ACC112 (cell line): ENCODE measurements around the gene VDAC1.
A peak's percentile ranks its signal among the peaks of the same experiment; 100 is the strongest.

Experiments
- H2AFZ ChIP-seq: fragments of 200-600 bp; sonication (generic); one replicate; pipeline ENCODE4 v1.6.0; 2017; ENCODE audit warnings: antibody characterized with exemption, low read length; ENCODE audit not compliant: unreplicated experiment
- H3K27ac ChIP-seq: fragments of 200-600 bp; sonication (generic); 2 replicates; pipeline ENCODE4 v1.5.1; 2014; ENCODE audit warnings: low read depth, mild to moderate bottlenecking, antibody characterized with exemption, low read length, moderate library complexity
- H3K27me3 ChIP-seq: fragments of 200-600 bp; sonication (generic); 2 replicates; pipeline ENCODE4 v1.6.1; 2014; ENCODE audit warnings: mild to moderate bottlenecking, antibody characterized with exemption, low read length, moderate library complexity, mixed read lengths; ENCODE audit not compliant: insufficient read depth
- H3K36me3 ChIP-seq: fragments of 200-600 bp; sonication (generic); 2 replicates; pipeline ENCODE4 v1.6.1; 2016; ENCODE audit warnings: mild to moderate bottlenecking, antibody characterized with exemption, low read length, moderate library complexity, mixed read lengths; ENCODE audit not compliant: insufficient read depth
- H3K4me1 ChIP-seq: fragments of 200-600 bp; sonication (generic); one replicate; pipeline ENCODE4 v1.6.1; 2016; ENCODE audit warnings: low read length, mixed read lengths; ENCODE audit not compliant: insufficient read depth, unreplicated experiment, control insufficient read depth
- H3K4me3 ChIP-seq: fragments of 200-600 bp; sonication (generic); 2 replicates; pipeline ENCODE4 v1.5.1; 2014; ENCODE audit warnings: mild to moderate bottlenecking, low read depth, low read length
- H3K79me2 ChIP-seq: fragments of 200-600 bp; sonication (generic); one replicate; pipeline ENCODE4 v1.6.0; 2016; ENCODE audit warnings: low read length; ENCODE audit not compliant: control insufficient read depth, unreplicated experiment, insufficient read depth

The VDAC1 gene

DNA sequence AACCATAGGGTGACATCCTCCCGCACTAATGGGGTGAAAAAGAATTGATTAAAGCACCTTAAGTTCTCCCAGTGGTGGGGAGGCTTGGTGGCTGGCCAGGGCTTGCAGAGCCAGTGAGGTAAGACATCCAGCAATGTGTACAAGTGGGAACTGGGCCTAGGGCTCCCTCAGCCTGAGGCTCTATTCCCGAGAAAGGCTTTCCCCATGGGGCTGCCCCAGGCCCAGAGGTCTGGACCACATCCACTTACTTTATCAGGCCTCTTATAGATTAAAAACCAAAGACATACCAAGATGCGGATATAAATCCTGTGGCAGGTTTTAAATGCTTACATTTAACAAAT is 71.6 kb downstream of the VDAC1 start:
- no peaks in the 10 kb centered on the region for H3K27me3 ChIP-seq
- no peak overlapping the region for H2AFZ ChIP-seq
- peaks cover 13% of the 10 kb centered on the region for H3K4me1 ChIP-seq
- no peak overlapping the region for H3K27ac ChIP-seq
- H3K79me2 ChIP-seq = no peaks in the 10 kb centered on the region
- H3K36me3 ChIP-seq = no peaks in the 10 kb centered on the region
- no peak overlapping the region for H3K4me3 ChIP-seq

DNA sequence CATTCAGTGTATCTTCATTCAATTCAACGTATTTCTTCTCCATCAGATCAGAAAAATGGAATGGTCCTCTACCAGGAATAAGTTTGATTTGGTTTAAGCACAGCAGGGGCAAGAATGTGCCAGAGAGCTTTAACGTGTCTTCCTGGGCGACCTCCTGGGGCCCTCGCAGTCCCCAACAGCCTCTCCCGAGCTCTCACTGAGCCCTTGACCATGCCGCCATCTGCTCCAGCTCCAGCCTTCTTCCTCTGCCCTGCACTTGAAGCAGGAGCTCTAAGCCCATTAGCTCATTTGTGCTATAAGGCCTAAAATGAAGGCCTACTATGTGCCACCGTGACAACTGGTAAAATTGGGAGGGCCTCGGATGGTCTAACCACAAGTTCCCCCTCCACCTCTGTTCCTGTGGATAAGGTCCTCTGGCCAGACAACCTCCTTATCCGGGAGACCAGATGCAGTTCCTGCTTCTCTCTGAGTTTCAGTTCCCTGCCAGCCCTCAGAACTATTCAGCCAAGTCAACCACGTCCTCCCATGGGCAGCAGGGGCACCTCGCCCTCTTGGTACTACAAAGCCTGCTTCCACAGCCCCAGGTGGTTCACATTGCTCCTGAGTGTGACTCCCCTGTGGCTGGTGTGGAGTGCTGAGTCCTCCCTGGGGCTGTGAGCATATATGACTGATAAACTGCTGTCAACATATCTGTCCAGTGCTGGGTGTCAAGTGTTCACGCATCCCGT is 72.2 kb downstream of the VDAC1 start:
- no peak overlapping the region for H3K4me3 ChIP-seq

DNA sequence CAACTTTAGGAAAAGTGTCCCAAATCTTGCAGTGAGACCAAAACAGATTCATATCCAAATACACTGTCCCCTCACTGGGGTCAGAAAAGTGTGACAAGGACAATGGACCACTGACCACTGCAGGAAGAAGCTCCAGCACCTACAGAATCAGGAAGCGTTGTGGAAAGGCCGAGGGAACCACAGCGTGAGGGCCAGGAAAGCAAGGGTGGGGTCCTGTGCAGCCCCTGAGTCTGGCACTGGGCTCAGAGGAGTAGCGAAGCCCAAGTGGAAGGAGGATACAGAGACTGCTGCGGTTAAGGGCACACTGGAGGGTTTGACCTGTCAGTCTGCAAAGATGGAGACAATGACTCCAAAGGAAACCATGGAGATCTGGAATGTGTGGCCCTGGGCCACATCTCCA is 73.2 kb downstream of the VDAC1 start:
- H2AFZ ChIP-seq = no peak overlapping the region
- no peaks in the 10 kb centered on the region for H3K79me2 ChIP-seq
- H3K4me1 ChIP-seq = peaks cover 13% of the 10 kb centered on the region
- H3K27ac ChIP-seq = no peak overlapping the region
- H3K27me3 ChIP-seq = no peaks in the 10 kb centered on the region
- no peaks in the 10 kb centered on the region for H3K36me3 ChIP-seq
- H3K4me3 ChIP-seq = no peak overlapping the region

More for the DNA sequence above, 72.2 kb downstream of the VDAC1 start:
- Histone ChIP-seq H3K4me1 (peaks cover 13% of the 10 kb centered on the region), H3K79me2 (no peaks in the 10 kb centered on the region), H3K36me3 (no peaks in the 10 kb centered on the region), H3K27ac (no peak overlapping the region), H3K27me3 (no peaks in the 10 kb centered on the region), H2AFZ (no peak overlapping the region)

DNA sequence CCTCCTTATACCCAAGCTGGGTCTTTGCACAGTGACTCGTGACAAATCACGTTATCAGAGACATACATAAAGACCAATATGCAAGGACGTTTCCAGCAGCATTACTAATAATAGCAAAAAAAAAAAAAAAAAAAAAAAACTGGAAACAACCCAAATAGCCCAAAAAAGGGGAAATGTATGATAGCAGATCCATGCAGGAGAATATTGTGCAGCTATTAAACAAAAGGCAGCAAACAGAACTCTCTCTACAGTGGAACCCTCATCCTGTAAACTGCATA is 74.0 kb downstream of the VDAC1 start:
- no peak overlapping the region for H3K4me3 ChIP-seq
- peaks cover 13% of the 10 kb centered on the region for H3K4me1 ChIP-seq
- no peaks in the 10 kb centered on the region for H3K36me3 ChIP-seq
- H3K27ac ChIP-seq = no peak overlapping the region
- H2AFZ ChIP-seq = no peak overlapping the region
- H3K79me2 ChIP-seq = no peaks in the 10 kb centered on the region
- H3K27me3 ChIP-seq = no peaks in the 10 kb centered on the region

DNA sequence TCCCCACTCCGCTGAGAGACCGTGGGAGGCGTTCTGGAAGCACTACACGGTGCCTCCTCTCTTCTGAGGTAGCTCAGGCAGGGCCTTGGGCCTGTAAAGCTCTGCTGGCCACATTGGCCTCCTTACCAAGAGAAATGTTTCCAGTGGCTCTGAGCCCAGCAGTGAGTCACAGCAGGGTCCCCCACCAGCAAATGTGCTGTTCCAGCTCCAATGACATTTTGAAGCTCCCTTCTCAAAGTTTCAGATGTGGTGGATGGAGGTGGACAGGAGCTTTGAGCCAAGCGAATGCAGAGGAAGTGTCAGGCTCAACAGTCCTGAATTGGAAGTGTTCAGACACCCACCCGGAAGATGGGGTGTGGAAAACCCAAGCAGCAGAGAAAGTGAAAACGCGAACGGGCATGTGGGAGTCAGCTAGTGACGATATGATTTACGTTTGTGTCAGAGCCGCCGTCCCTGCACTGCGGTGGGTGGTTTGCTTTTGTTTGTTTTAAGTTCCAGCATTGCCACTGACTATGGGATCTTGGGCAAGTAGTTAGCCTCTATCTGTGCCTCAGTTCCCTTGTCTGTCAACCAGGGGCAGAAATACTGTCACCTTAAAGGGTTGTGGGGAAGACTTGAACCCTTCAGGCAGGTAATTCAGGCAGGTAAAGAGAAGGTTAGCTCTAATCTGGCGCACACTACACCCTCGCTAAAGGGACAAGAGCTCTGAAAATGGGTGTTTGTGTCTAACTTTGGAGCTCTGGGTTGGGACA is 74.5 kb downstream of the VDAC1 start:
- Histone ChIP-seq H2AFZ (peak overlapping the region; percentile 95), H3K36me3 (no peaks in the 10 kb centered on the region), H3K4me3 (peak overlapping the region; percentile 51; the same call in 1 of the 2 replicates), H3K27me3 (no peaks in the 10 kb centered on the region), H3K27ac (peak overlapping the region; percentile 48), H3K79me2 (no peaks in the 10 kb centered on the region), H3K4me1 (peaks cover 13% of the 10 kb centered on the region)

DNA sequence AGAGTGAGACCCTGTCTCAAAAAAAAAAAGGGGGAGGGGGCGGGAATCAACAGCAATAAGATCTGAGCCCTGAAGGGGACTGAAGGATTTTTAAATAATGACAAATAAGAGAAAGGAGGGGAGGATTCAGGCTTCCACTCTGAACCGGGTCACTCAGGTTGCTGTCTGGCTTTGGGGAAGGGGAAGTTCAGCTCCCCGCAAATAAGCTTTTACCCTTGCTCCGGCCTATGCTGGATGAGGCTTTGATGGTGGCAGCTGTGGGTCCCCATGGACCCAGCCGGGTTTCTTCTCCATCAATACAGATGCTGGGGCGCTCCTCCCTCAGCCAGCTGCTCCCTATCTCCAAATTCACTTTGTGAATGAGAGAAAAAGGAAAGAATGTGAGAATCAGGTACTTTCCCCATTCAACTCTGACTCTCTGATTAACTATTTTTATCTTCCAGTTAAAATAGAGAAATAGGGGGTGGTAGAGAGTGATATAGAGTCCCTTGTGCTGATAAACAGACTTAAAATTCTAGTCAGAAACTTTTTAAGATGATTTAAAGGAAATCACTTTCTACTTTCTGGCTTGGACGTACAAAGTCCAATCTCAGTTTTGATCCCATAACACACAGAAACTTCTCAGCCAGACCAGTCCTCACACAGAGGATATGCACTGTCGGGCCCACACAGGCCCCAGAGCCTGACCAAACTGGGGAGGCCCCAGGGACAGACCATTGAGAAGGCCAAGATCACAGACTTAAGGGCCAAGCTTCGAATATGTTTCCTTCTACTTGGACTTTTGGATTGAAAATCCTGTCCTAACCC is 76.0 kb downstream of the VDAC1 start:
- Histone ChIP-seq H3K27ac (no peak overlapping the region), H3K27me3 (peaks cover 8% of the 10 kb centered on the region), H3K4me1 (peaks cover 13% of the 10 kb centered on the region), H3K4me3 (no peak overlapping the region), H3K79me2 (no peaks in the 10 kb centered on the region), H2AFZ (no peak overlapping the region), H3K36me3 (no peaks in the 10 kb centered on the region)

DNA sequence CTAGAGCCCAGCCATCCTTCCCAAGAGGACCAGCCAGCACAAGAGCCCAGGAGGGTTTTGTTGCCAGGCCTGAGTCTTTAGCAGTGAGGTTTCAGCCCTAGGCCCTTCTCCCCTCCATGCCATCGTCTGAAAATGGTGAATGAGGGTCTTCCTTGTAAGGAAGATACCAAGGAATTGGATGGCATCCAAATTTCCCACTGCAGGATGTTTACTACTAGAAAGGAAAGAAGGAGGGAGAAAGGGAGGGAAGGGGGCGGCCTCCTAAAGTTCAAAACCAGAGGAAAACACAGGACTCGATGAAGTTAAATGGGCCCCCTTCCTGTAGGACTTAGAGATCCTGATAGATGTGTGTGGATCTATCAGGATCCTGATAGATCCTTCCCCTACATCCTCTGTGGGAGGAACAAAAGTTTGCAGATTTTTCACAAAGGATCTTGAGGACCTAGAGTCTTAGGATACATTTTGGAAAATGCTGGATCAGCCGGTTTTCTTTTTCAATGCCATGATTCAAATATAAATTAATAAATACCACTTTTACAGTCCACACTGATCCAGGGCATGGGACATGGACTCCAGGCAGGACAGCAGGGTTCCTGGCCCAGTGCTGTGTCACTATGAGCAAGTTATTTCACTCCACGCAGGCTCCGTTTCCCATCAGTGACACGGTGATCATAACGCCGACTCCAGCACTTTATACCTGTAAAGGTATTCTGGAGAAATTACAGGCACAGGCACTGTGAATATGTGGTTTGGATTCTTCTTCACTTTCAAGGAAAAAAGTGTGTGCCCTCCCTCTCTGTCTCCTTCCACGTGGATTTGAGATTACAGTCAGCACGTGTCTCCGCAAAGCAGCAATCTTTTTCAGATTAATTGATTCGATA is 77.2 kb downstream of the VDAC1 start:
- Histone ChIP-seq H3K4me3 (no peak overlapping the region), H3K4me1 (peaks cover 13% of the 10 kb centered on the region), H3K27ac (no peak overlapping the region), H3K27me3 (peaks cover 9% of the 10 kb centered on the region), H3K79me2 (no peaks in the 10 kb centered on the region), H2AFZ (no peak overlapping the region), H3K36me3 (no peaks in the 10 kb centered on the region)

DNA sequence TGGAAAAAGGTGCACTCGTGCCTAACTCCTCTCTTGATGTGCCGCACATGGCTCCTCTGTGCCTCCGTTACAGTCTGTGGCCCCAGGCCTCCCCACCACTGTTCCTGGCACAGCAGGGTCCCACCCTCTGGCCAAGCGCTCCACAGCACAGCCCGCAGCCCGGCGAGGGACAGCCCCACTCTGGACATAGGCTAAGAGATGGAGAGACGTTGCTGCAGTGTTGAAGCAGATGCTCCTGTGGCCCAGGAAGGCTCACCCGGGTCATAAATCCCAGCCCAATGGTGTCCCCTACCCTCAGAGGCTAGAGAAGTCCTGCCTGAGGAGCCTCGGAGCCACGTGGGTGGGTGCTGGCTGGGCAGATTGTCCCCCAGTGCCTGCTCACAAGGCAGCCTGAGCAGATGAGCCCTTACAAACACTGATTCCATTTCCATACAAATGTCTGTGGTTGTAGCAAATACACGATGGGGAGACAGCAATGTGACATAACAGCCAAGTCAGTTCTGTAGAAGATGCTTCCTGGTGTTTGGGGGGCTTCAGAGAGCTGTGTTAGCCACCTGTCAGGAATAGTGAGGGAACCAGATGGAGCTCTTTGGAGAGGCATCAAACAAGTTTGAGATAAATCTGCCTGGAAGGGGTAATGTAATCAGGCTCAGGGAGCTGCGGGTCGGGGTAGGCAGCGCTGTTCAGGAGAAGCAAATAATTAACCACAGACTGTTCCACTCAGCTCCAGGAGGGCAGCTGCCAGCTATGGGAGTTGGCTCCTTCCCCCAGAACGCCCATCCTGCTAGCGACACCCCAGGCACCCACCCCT is 78.1 kb downstream of the VDAC1 start:
- peaks cover 13% of the 10 kb centered on the region for H3K4me1 ChIP-seq
- no peaks in the 10 kb centered on the region for H3K36me3 ChIP-seq
- H3K27ac ChIP-seq = no peak overlapping the region
- H3K27me3 ChIP-seq = peaks cover 9% of the 10 kb centered on the region
- H3K4me3 ChIP-seq = no peak overlapping the region
- H2AFZ ChIP-seq = no peak overlapping the region
- no peaks in the 10 kb centered on the region for H3K79me2 ChIP-seq

DNA sequence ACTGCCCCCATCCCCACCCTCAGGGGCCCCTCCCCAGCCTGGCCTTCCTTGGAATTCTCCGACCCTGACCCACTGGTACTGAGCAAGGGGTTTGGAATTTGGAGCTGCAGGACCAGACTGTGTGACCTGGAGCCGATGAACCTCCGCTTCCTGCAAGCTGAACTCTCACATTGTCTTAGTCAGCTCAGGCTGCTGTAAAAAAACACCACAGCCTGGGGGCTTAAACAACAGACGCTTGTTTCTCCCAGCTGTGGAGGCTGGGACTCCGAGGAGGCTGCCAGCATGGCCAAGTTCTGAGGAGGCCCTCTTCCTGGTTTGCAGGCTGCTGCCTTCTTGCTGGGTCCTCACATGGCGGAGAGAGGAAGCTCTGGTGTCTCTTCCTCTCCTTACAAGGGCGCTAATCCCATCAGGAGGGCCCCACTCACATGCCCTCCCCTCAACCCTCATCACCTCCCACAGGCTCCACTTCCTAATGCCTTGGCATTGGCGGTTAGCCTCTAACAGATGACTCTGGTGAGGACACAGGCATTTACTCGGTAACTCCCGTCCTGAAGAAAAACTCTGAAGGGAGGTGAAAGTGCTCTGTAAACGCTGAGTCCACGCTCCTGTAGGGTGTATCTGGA is 78.8 kb downstream of the VDAC1 start:
- no peak overlapping the region for H3K27ac ChIP-seq
- H3K27me3 ChIP-seq = peaks cover 9% of the 10 kb centered on the region
- no peaks in the 10 kb centered on the region for H3K79me2 ChIP-seq
- H3K4me1 ChIP-seq = peaks cover 13% of the 10 kb centered on the region
- H3K4me3 ChIP-seq = no peak overlapping the region
- H3K36me3 ChIP-seq = no peaks in the 10 kb centered on the region
- no peak overlapping the region for H2AFZ ChIP-seq
